ENCODE measurements around the gene SGCA.

DNA sequence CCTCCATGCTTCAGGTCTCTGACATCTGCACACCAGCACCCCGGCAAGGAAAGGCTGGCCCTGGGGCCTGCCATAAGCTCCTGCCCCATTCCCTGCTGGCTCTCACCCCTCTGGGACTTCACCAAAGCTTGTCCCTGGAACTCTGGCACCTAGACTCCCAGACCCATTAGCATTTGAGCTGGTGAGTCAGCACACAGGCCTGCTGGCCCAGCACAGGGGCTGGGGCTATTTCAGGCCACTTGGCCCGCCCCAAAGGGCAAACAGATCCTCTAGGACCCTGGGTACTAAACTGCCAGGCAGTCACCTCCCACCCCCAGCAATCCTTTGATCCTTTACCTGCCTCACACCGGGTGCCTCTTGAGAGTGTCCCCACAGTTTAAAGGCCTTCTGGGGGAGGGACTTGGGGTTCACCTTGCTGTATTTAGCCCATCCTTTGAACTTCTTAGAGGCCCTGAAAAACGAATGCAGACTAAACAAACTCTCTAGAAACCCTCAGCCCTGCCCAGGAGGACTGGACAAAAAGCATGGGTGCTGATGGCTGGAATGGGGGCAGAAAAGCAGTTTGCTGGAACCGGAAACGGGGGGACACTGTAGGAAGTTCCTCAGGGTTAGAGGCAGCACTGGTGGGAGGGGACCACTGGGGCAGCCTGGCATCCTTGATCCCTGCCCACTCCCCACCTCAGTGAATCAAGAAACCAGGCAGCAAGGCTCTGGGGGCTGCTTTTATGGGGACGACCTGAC lies 32.6 kb upstream of the SGCA start:
- TF ChIP-seq, protein P1, sequence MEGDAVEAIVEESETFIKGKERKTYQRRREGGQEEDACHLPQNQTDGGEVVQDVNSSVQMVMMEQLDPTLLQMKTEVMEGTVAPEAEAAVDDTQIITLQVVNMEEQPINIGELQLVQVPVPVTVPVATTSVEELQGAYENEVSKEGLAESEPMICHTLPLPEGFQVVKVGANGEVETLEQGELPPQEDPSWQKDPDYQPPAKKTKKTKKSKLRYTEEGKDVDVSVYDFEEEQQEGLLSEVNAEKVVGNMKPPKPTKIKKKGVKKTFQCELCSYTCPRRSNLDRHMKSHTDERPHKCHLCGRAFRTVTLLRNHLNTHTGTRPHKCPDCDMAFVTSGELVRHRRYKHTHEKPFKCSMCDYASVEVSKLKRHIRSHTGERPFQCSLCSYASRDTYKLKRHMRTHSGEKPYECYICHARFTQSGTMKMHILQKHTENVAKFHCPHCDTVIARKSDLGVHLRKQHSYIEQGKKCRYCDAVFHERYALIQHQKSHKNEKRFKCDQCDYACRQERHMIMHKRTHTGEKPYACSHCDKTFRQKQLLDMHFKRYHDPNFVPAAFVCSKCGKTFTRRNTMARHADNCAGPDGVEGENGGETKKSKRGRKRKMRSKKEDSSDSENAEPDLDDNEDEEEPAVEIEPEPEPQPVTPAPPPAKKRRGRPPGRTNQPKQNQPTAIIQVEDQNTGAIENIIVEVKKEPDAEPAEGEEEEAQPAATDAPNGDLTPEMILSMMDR (IDR thresholded peaks at IDR 0.05), result no peak
- no peak for TF ChIP-seq POLR2A (IDR thresholded peaks at IDR 0.05)

All from esophagus squamous epithelium (tissue), 4 donors.